OCI-LY1 (cell line): ENCODE data around the gene STARD13.

Experiments used
- H2AFZ ChIP-seq: fragments of 200-600 bp; sonication (generic), shearing (Covaris generic); 2 replicates; pipeline ENCODE4 v1.6.0; 2014; ENCODE audit warnings: antibody characterized with exemption, mild to moderate bottlenecking, low read length
- H3F3A ChIP-seq: fragments of 200-600 bp; sonication (generic), shearing (Covaris generic); 2 replicates; pipeline ENCODE4 v1.6.0; 2014; ENCODE audit warnings: mild to moderate bottlenecking, antibody characterized with exemption, low read length, moderate library complexity; ENCODE audit not compliant: insufficient read depth
- H3K27ac ChIP-seq: fragments of 200-600 bp; sonication (generic); 2 replicates; pipeline ENCODE4 v1.5.1; 2014; ENCODE audit warnings: low read length, mixed run types, mild to moderate bottlenecking, low read depth; ENCODE audit not compliant: poor library complexity, severe bottlenecking
- H3K27me3 ChIP-seq: fragments of 200-600 bp; sonication (generic); 2 replicates; pipeline ENCODE4 v1.6.0; 2014; ENCODE audit warnings: antibody characterized with exemption, mild to moderate bottlenecking, low read length, moderate library complexity; ENCODE audit not compliant: insufficient read depth
- H3K36me3 ChIP-seq: fragments of 200-600 bp; sonication (generic); 2 replicates; pipeline ENCODE4 v1.6.1; 2014; ENCODE audit warnings: mild to moderate bottlenecking, antibody characterized with exemption, low read length, moderate library complexity, mixed read lengths; ENCODE audit not compliant: insufficient read depth
- H3K4me1 ChIP-seq: fragments of 200-600 bp; sonication (generic); 2 replicates; pipeline ENCODE4 v1.5.1; 2014; ENCODE audit warnings: mild to moderate bottlenecking, low read length, moderate library complexity; ENCODE audit not compliant: insufficient read depth, severe bottlenecking
- H3K4me2 ChIP-seq: fragments of 200-600 bp; sonication (generic), shearing (Covaris generic); 2 replicates; pipeline ENCODE4 v1.6.1; 2014; ENCODE audit warnings: low read length
- H3K4me3 ChIP-seq: fragments of 200-600 bp; sonication (generic); 2 replicates; pipeline ENCODE4 v1.5.1; 2014; ENCODE audit warnings: low read length, low read depth, mild to moderate bottlenecking, mixed read lengths; ENCODE audit not compliant: poor library complexity, severe bottlenecking
- H3K79me2 ChIP-seq: fragments of 200-600 bp; shearing (Covaris generic); 2 replicates; pipeline ENCODE4 v1.6.1; 2016; ENCODE audit warnings: mixed run types, low read length, mixed read lengths; ENCODE audit not compliant: insufficient read depth
- H3K9ac ChIP-seq: fragments of 200-600 bp; sonication (generic), shearing (Covaris generic); 2 replicates; pipeline ENCODE4 v1.6.1; 2014; ENCODE audit warnings: mild to moderate bottlenecking, low read length, mixed read lengths
- H3K9me2 ChIP-seq: fragments of 200-600 bp; sonication (generic), shearing (Covaris generic); 2 replicates; pipeline ENCODE4 v1.6.1; 2014; ENCODE audit warnings: low read depth, mild to moderate bottlenecking, low read length, mixed read lengths
- H3K9me3 ChIP-seq: fragments of 200-600 bp; shearing (Covaris generic); 2 replicates; pipeline ENCODE4 v1.6.1; 2014; ENCODE audit warnings: low read length, mixed read lengths
- H4K20me1 ChIP-seq: fragments of 200-600 bp; sonication (generic), shearing (Covaris generic); 2 replicates; pipeline ENCODE4 v1.6.0; 2016; ENCODE audit warnings: mild to moderate bottlenecking, low read length; ENCODE audit not compliant: insufficient read depth
- CTCF ChIP-seq: fragments of 200-600 bp; sonication (generic), shearing (Covaris generic); IDR thresholded peaks from 2 replicates; pipeline ENCODE4 v1.5.1; 2017; ENCODE audit warnings: mild to moderate bottlenecking, antibody characterized with exemption, low read length, moderate library complexity, mixed read lengths
- EZH2 ChIP-seq: fragments of 200-600 bp; sonication (generic), shearing (Covaris generic); IDR thresholded peaks from 2 replicates; pipeline ENCODE4 v1.8.0; 2017; ENCODE audit warnings: borderline replicate concordance, mixed run types, mild to moderate bottlenecking, antibody characterized with exemption, low read length, moderate library complexity, mixed read lengths

STARD13 gene

GRCh38 chr13:33125821-33126570 lies 159.6 kb downstream of the STARD13 start:
- Histone ChIP-seq H3K4me2 (no peak overlapping the region), H3F3A (no peaks in the 10 kb centered on the region), H3K27ac (no peak overlapping the region), H2AFZ (no peak overlapping the region), H4K20me1 (no peaks in the 10 kb centered on the region), H3K4me3 (no peak overlapping the region), H3K27me3 (no peaks in the 10 kb centered on the region), H3K36me3 (no peaks in the 10 kb centered on the region), H3K79me2 (no peaks in the 10 kb centered on the region), H3K9me2 (no peaks in the 10 kb centered on the region), H3K9ac (no peak overlapping the region), H3K9me3 (no peaks in the 10 kb centered on the region), H3K4me1 (no peaks in the 10 kb centered on the region)
- no peak for TF ChIP-seq CTCF

GRCh38 chr13:33123066-33123859 lies 162.3 kb downstream of the STARD13 start:
- no peak for TF ChIP-seq EZH2
- no peak for TF ChIP-seq CTCF
- no peaks in the 10 kb centered on the region for H3F3A ChIP-seq
- H3K79me2 ChIP-seq = no peaks in the 10 kb centered on the region
- no peak overlapping the region for H2AFZ ChIP-seq
- no peak overlapping the region for H3K4me3 ChIP-seq
- H3K9me3 ChIP-seq = no peaks in the 10 kb centered on the region
- no peaks in the 10 kb centered on the region for H3K27me3 ChIP-seq
- no peaks in the 10 kb centered on the region for H4K20me1 ChIP-seq
- no peak overlapping the region for H3K27ac ChIP-seq
- no peak overlapping the region for H3K4me2 ChIP-seq
- no peak overlapping the region for H3K9ac ChIP-seq
- no peaks in the 10 kb centered on the region for H3K9me2 ChIP-seq
- no peaks in the 10 kb centered on the region for H3K4me1 ChIP-seq
- no peaks in the 10 kb centered on the region for H3K36me3 ChIP-seq

- H3K9me3 ChIP-seq = no peaks in the 10 kb centered on the region
- no peak overlapping the region for H3K4me2 ChIP-seq
- no peaks in the 10 kb centered on the region for H3K9me2 ChIP-seq
- no peaks in the 10 kb centered on the region for H3K36me3 ChIP-seq
- H3K4me1 ChIP-seq = no peaks in the 10 kb centered on the region
- no peaks in the 10 kb centered on the region for H3F3A ChIP-seq
- no peaks in the 10 kb centered on the region for H3K79me2 ChIP-seq
- no peak overlapping the region for H3K4me3 ChIP-seq
- no peak overlapping the region for H2AFZ ChIP-seq
- no peaks in the 10 kb centered on the region for H4K20me1 ChIP-seq
- H3K27ac ChIP-seq = no peak overlapping the region
- no peaks in the 10 kb centered on the region for H3K27me3 ChIP-seq
- H3K9ac ChIP-seq = no peak overlapping the region
- no peak for TF ChIP-seq CTCF
- no peak for TF ChIP-seq EZH2
Measured at GRCh38 chr13:33119856-33120543, 165.6 kb downstream of the STARD13 start.
